ENCODE results near the gene PYGL. TPM values are rescaled to one million over a fixed set of nuclear protein-coding genes. Genes with fewer than 3 reads are reported as not detected.

PYGL gene
- total RNA-seq, 1 donor from 2014 or later, result 63.0 TPM

DNA sequence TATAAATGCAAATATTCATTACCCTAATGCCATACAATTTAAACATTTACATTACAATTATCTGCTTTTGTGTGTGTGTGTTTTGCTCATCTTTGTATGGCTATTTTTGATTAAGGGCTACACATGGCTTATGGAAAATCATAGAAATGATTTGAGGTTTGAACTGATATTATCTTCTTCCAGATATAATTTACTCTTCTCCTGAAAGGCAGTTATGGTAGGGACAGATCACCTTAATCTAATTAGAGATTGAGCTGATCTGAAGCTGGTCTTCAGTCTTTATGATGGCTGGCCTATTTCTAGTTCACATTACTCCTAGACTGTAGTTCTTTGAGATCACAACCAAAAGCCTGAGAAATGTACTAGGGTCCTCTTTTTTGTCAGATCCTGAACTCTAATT, 56.8 kb downstream of the PYGL start:
- no peak overlapping the region for H3K4me3 Mint-ChIP-seq
- H3K9ac ChIP-seq, result no peak overlapping the region
- H3K27me3 ChIP-seq, result no peaks in the 10 kb centered on the region
- no peaks in the 10 kb centered on the region for H3K36me3 ChIP-seq
- no peaks in the 10 kb centered on the region for H3K27me3 Mint-ChIP-seq (ENCODE audit: insufficient read depth, low read depth)
- H3K79me2 ChIP-seq (ENCODE audit: low read depth), result no peaks in the 10 kb centered on the region
- DNase-seq (ENCODE audit: low spot score), result no peak
- H3K4me3 ChIP-seq, result no peak overlapping the region
- TF ChIP-seq EZH2 (IDR thresholded peaks at IDR 0.05) (no peak), EZH2phosphoT487 (IDR thresholded peaks at IDR 0.05) (no peak)
- TF ChIP-seq, protein P1, sequence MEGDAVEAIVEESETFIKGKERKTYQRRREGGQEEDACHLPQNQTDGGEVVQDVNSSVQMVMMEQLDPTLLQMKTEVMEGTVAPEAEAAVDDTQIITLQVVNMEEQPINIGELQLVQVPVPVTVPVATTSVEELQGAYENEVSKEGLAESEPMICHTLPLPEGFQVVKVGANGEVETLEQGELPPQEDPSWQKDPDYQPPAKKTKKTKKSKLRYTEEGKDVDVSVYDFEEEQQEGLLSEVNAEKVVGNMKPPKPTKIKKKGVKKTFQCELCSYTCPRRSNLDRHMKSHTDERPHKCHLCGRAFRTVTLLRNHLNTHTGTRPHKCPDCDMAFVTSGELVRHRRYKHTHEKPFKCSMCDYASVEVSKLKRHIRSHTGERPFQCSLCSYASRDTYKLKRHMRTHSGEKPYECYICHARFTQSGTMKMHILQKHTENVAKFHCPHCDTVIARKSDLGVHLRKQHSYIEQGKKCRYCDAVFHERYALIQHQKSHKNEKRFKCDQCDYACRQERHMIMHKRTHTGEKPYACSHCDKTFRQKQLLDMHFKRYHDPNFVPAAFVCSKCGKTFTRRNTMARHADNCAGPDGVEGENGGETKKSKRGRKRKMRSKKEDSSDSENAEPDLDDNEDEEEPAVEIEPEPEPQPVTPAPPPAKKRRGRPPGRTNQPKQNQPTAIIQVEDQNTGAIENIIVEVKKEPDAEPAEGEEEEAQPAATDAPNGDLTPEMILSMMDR (IDR thresholded peaks at IDR 0.05), result no peak
- H3K27ac Mint-ChIP-seq, result no peak overlapping the region
- no peaks in the 10 kb centered on the region for H4K20me1 ChIP-seq (ENCODE audit: low read depth)
- H3K9me3 ChIP-seq (ENCODE audit: low read depth), result no peaks in the 10 kb centered on the region
- peaks cover 3% of the 10 kb centered on the region for H3K4me1 Mint-ChIP-seq
- no peaks in the 10 kb centered on the region for H3K36me3 Mint-ChIP-seq
- H3K4me2 ChIP-seq, result no peak overlapping the region
- H3K4me1 ChIP-seq, result peaks cover 5% of the 10 kb centered on the region
- H3F3A ChIP-seq (ENCODE audit: low read depth), result no peaks in the 10 kb centered on the region
- H3K27ac ChIP-seq, result no peak overlapping the region
- H2AFZ ChIP-seq (replicated peaks), result no peak overlapping the region
- no peaks in the 10 kb centered on the region for H3K9me3 Mint-ChIP-seq

DNA sequence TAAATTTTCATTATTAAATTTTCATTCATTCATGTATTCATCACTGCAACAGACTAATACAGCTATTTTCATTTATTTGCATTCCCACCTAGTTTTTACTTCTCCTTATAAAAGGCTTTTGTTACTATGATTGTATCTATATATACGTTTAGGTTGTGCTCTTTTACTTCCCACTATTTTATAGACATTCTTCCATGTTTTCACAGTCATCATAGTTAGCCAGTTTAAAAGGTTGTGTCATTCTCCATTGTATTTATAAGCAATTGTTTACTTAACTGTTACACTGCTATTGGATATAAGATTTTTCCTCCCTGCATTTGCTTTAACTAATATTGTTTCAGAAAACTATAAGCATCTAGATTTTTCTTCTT, 60.5 kb downstream of the PYGL start:
- Histone ChIP-seq H3K9ac (no peak overlapping the region), H3K36me3 (no peaks in the 10 kb centered on the region), H3K9me3 (ENCODE audit: low read depth) (no peaks in the 10 kb centered on the region), H3K79me2 (ENCODE audit: low read depth) (no peaks in the 10 kb centered on the region), H3F3A (ENCODE audit: low read depth) (no peaks in the 10 kb centered on the region), H3K27ac (no peak overlapping the region), H3K27me3 (no peaks in the 10 kb centered on the region), H3K4me2 (no peak overlapping the region), H4K20me1 (ENCODE audit: low read depth) (no peaks in the 10 kb centered on the region), H2AFZ (replicated peaks) (no peak overlapping the region), H3K4me3 (no peak overlapping the region), H3K4me1 (no peaks in the 10 kb centered on the region)
- Mint-ChIP-seq H3K4me3 (no peak overlapping the region), H3K36me3 (no peaks in the 10 kb centered on the region), H3K4me1 (no peaks in the 10 kb centered on the region), H3K9me3 (no peaks in the 10 kb centered on the region), H3K27ac (no peak overlapping the region), H3K27me3 (ENCODE audit: insufficient read depth, low read depth) (no peaks in the 10 kb centered on the region)
- DNase-seq (ENCODE audit: low spot score), result no peak
- no peak for TF ChIP-seq EZH2phosphoT487 (IDR thresholded peaks at IDR 0.05)
- no peak for TF ChIP-seq EZH2 (IDR thresholded peaks at IDR 0.05)
- TF ChIP-seq, protein P1 (IDR thresholded peaks at IDR 0.05), result no peak

DNA sequence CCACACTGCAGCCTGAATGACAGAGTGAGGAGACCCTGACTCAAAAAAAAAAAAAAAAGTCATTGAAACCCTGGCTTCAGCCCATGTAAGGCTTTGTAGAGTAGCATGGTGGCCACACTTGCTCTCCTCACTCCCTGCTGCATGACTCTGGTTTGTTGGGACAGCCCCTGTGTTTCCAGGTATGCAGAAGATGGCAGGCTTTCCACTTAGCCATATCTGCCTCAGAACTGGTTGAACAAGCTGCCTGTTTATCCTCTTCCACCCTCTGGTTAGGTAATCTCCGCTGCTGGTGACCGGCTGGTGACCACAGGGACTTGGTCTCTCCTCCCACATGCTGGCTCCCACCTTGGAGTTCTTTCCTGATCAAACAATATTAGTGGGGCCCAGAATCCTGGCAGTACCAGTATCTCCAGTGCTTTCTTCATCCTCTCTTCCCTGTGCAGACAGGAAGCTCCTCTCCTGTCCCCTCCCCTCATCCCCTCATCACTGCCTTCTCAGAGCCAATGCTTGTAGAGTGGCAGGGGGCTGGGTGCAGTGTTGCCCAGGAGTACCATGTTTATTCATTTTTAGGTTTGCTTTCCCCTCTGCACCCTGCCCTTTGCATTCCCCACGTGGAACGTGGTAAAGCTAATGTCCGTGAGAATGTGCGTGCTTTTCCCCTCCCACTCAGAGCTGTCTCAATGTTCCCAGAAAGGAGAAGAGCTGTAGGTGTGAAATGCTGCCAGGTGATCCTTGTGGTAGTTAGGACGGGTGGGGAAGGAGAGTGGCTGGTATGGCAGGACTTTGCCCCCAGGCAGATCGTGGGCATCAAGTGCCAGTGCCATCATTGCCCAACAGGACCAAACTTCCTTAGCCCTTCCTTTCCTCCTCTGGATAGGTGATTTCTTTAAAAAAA, 61.1 kb downstream of the PYGL start:
- Mint-ChIP-seq H3K4me3 (no peak overlapping the region), H3K36me3 (no peaks in the 10 kb centered on the region), H3K27me3 (ENCODE audit: insufficient read depth, low read depth) (no peaks in the 10 kb centered on the region), H3K4me1 (no peaks in the 10 kb centered on the region), H3K9me3 (no peaks in the 10 kb centered on the region), H3K27ac (no peak overlapping the region)
- H3F3A ChIP-seq (ENCODE audit: low read depth), result no peaks in the 10 kb centered on the region
- no peak overlapping the region for H2AFZ ChIP-seq (replicated peaks)
- H3K9ac ChIP-seq, result no peak overlapping the region
- H3K9me3 ChIP-seq (ENCODE audit: low read depth), result no peaks in the 10 kb centered on the region
- TF ChIP-seq, protein P1 (IDR thresholded peaks at IDR 0.05), result no peak
- no peak for TF ChIP-seq EZH2phosphoT487 (IDR thresholded peaks at IDR 0.05)
- no peak for TF ChIP-seq EZH2 (IDR thresholded peaks at IDR 0.05)
- DNase-seq (ENCODE audit: low spot score), result no peak
- H4K20me1 ChIP-seq (ENCODE audit: low read depth), result no peaks in the 10 kb centered on the region
- no peaks in the 10 kb centered on the region for H3K79me2 ChIP-seq (ENCODE audit: low read depth)
- H3K4me1 ChIP-seq, result no peaks in the 10 kb centered on the region
- H3K4me2 ChIP-seq, result no peak overlapping the region
- no peaks in the 10 kb centered on the region for H3K36me3 ChIP-seq
- H3K27ac ChIP-seq, result no peak overlapping the region
- H3K4me3 ChIP-seq, result no peak overlapping the region
- no peaks in the 10 kb centered on the region for H3K27me3 ChIP-seq

Data from neural progenitor cell (in vitro differentiated cells).